Measurements from ENCODE around the gene PRAMEF4.
"Not testable (repeated sequence)": the region's sequence is repeated elsewhere in the genome, so short reads cannot be mapped to it uniquely, and the experiment has no call there.

DNA sequence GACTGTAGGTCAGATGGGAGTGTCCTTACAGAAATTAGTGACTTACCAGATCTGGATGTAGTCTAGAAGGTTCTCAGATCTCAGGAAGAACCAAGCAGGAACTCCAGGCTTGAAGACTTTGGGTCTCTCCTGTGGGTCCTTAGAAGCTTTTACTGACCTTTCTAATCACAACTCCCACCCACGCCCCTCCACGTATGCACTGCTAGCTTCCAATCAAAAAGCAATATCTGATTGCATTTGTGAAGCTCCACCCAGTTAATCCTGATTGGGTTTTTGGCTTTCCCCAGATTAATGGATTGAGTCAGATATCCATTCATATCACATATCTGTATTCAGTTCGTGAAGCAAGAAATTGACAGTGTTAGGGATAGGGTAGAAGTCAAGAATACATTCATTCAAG, at the start of gene PRAMEF4:
- TF ChIP-seq CTCF (IDR thresholded peaks at IDR 0.05; ENCODE audit: low read depth, low read length, poor library complexity, severe bottlenecking); EZH2phosphoT487 (IDR thresholded peaks at IDR 0.05; ENCODE audit: borderline replicate concordance, low read length): not testable (repeated sequence)
